ENCODE results near the gene CRYBG1. TPM values are rescaled to one million over a fixed set of nuclear protein-coding genes. Genes with fewer than 3 reads are reported as not detected.

Gene CRYBG1
- total and polyA plus RNA-seq, 2 of the 4 experiments (the other 2 are of a cell fraction): 0.38 to 1.1 TPM

GRCh38 chr6:106536357-106536756, 175.8 kb downstream of the CRYBG1 start:
- WGBS, 2 experiments (ENCODE audit: extremely low coverage in 2 of 2, insufficient read length in 1 of 2): no CpG with 5 or more reads among the region's 1 CpG
- Histone ChIP-seq H3K23ac (ENCODE audit: low read depth, low read length) (peak overlapping the region; percentile 51; the same call in 1 of the 2 replicates), H2BK5ac (ENCODE audit: low read depth, low read length, poor library complexity, severe bottlenecking) (no peak overlapping the region), H3K4ac (ENCODE audit: low read depth, low read length) (no peak overlapping the region), H4K20me1 (ENCODE audit: insufficient read depth, low read length) (no peaks in the 10 kb centered on the region), H4K8ac (ENCODE audit: low read depth in 2 of 2, low read length in 2 of 2) (no peak overlapping the region), H3K27ac (ENCODE audit: insufficient read depth, low read length) (no peak overlapping the region), H2AFZ (replicated peaks; ENCODE audit: low read length, poor library complexity) (no peak overlapping the region), H2AK9ac (replicated peaks; ENCODE audit: low read depth, low read length, poor library complexity) (no peak overlapping the region), H3K9ac (ENCODE audit: low read depth, low read length) (no peak overlapping the region), H3K79me1 (ENCODE audit: low read depth in 1 of 2, low read length in 2 of 2) (no peaks in the 10 kb centered on the region), H3K9me1 (ENCODE audit: insufficient read depth, low read length) (no peaks in the 10 kb centered on the region), H3K18ac (ENCODE audit: low read depth, low read length) (no peak overlapping the region), H3K56ac (ENCODE audit: extremely low read depth, insufficient read depth, low read length) (no peak overlapping the region), H3K4me1 (ENCODE audit: control insufficient read depth, insufficient read depth, low read length) (peaks cover 2% of the 10 kb centered on the region), H4K91ac (ENCODE audit: insufficient read depth, low read depth, low read length) (no peak overlapping the region), H3K4me3 (ENCODE audit: insufficient read depth, low read depth, low read length) (no peak overlapping the region), H3K4me2 (ENCODE audit: low read depth, low read length) (no peak overlapping the region), H3K9me3 (ENCODE audit: control insufficient read depth, insufficient read depth, low read length) (no peaks in the 10 kb centered on the region), H3K14ac (replicated peaks; ENCODE audit: low read depth, low read length) (no peak overlapping the region; the same call in 1 of the 2 replicates), H2BK120ac (ENCODE audit: low read depth, low read length) (peak overlapping the region; percentile 8; the same call in 1 of the 2 replicates), H3K27me3 (ENCODE audit: control insufficient read depth, insufficient read depth, low read length) (no peaks in the 10 kb centered on the region), H2BK20ac (ENCODE audit: low read depth, low read length) (no peak overlapping the region), H2BK15ac (ENCODE audit: low read depth, low read length) (peak overlapping the region; percentile 84; the same call in 1 of the 3 replicates), H3K36me3 (ENCODE audit: control insufficient read depth, insufficient read depth, low read length) (no peaks in the 10 kb centered on the region), H2AK5ac (ENCODE audit: low read depth, low read length) (0 out of 2 replicates have a peak overlapping the region, but pooled peaks have one; percentile 43), H4K5ac (ENCODE audit: low read depth, low read length) (no peak overlapping the region)
- ChIA-PET POLR2A (ENCODE audit: unreplicated experiment) (no interaction called here), CTCF (no interaction called here)
- peak; percentile 54 for DNase-seq
- in situ Hi-C loops (cut with MboI; ENCODE audit: low sequenced_read_pairs): no loop called here
- peak; percentile 55 for ATAC-seq (ENCODE audit: low read depth)
- no TSS peak for BruUV-seq (replicated peaks)
- dilution Hi-C loops (cut with HindIII; ENCODE audit: low sequenced_read_pairs, unreplicated experiment): no loop called here
- TF ChIP-seq, protein P1, sequence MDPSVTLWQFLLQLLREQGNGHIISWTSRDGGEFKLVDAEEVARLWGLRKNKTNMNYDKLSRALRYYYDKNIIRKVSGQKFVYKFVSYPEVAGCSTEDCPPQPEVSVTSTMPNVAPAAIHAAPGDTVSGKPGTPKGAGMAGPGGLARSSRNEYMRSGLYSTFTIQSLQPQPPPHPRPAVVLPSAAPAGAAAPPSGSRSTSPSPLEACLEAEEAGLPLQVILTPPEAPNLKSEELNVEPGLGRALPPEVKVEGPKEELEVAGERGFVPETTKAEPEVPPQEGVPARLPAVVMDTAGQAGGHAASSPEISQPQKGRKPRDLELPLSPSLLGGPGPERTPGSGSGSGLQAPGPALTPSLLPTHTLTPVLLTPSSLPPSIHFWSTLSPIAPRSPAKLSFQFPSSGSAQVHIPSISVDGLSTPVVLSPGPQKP (IDR thresholded peaks at IDR 0.05; ENCODE audit: borderline replicate concordance, low read depth, low read length): no peak
- TF ChIP-seq MAZ (IDR thresholded peaks at IDR 0.05; ENCODE audit: borderline replicate concordance, low read depth, low read length): no peak
- TF ChIP-seq, protein P2, sequence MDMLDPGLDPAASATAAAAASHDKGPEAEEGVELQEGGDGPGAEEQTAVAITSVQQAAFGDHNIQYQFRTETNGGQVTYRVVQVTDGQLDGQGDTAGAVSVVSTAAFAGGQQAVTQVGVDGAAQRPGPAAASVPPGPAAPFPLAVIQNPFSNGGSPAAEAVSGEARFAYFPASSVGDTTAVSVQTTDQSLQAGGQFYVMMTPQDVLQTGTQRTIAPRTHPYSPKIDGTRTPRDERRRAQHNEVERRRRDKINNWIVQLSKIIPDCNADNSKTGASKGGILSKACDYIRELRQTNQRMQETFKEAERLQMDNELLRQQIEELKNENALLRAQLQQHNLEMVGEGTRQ (IDR thresholded peaks at IDR 0.05; ENCODE audit: low read depth, low read length): no peak
- TF ChIP-seq BHLHE40 (IDR thresholded peaks at IDR 0.05; ENCODE audit: low read depth, low read length): no peak
- no peak for TF ChIP-seq RCOR1 (IDR thresholded peaks at IDR 0.05; ENCODE audit: insufficient replicate concordance, low read length)
- no peak for TF ChIP-seq NFE2L2 (IDR thresholded peaks at IDR 0.05; ENCODE audit: low read depth, low read length)
- no peak for TF ChIP-seq SMC3 (IDR thresholded peaks at IDR 0.05; ENCODE audit: low read depth, low read length)
- TF ChIP-seq MAFK (IDR thresholded peaks at IDR 0.05; ENCODE audit: low read depth, low read length): no peak
- no peak for TF ChIP-seq CHD1 (IDR thresholded peaks at IDR 0.05; ENCODE audit: low read depth, low read length)
- TF ChIP-seq RAD21 (IDR thresholded peaks at IDR 0.05; ENCODE audit: low read length): no peak
- TF ChIP-seq POLR2A (IDR thresholded peaks at IDR 0.05; ENCODE audit: low read depth, low read length): no peak
- no peak for TF ChIP-seq MXI1 (IDR thresholded peaks at IDR 0.05; ENCODE audit: borderline replicate concordance, low read depth, low read length)
- TF ChIP-seq FOS (IDR thresholded peaks at IDR 0.05; ENCODE audit: low read depth, low read length): no peak
- TF ChIP-seq, protein P3, sequence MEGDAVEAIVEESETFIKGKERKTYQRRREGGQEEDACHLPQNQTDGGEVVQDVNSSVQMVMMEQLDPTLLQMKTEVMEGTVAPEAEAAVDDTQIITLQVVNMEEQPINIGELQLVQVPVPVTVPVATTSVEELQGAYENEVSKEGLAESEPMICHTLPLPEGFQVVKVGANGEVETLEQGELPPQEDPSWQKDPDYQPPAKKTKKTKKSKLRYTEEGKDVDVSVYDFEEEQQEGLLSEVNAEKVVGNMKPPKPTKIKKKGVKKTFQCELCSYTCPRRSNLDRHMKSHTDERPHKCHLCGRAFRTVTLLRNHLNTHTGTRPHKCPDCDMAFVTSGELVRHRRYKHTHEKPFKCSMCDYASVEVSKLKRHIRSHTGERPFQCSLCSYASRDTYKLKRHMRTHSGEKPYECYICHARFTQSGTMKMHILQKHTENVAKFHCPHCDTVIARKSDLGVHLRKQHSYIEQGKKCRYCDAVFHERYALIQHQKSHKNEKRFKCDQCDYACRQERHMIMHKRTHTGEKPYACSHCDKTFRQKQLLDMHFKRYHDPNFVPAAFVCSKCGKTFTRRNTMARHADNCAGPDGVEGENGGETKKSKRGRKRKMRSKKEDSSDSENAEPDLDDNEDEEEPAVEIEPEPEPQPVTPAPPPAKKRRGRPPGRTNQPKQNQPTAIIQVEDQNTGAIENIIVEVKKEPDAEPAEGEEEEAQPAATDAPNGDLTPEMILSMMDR (conservative IDR thresholded peaks at IDR 0.05; ENCODE audit: low read depth, low read length): no peak
- TF ChIP-seq RFX5 (IDR thresholded peaks at IDR 0.05; ENCODE audit: low read depth, low read length): no peak
- no peak for TF ChIP-seq CEBPB (IDR thresholded peaks at IDR 0.05; ENCODE audit: low read depth, low read length)
- intact Hi-C loops (cut with micrococcal nuclease): no loop called here

All from IMR-90 (cell line).